Activated CD8-positive, alpha-beta memory T cell treated with anti-CD3 and anti-CD28 coated beads for 4 hours (primary cell): ENCODE results near the gene EDAR.

ENCODE experiments used
- DNase-seq, 2 donors: peaks; one replicate each; pipeline ENCODE4 v3.0.0-alpha.2; 2020; ENCODE audit warnings: low read depth in 2 of 2

EDAR gene

GRCh38 chr2:108923736-108924579 is 65.1 kb downstream of the EDAR start:
- DNase-seq: no peak

GRCh38 chr2:108923019-108923700 is 65.9 kb downstream of the EDAR start:
- DNase-seq: no peak

GRCh38 chr2:108922141-108922915 is 66.7 kb downstream of the EDAR start:
- no peak for DNase-seq

- DNase-seq: no peak
Observed at GRCh38 chr2:108921096-108922030, 67.7 kb downstream of the EDAR start.

- DNase-seq: no peak
Observed at GRCh38 chr2:108920686-108921085, 68.3 kb downstream of the EDAR start.

- DNase-seq: no peak
Observed at GRCh38 chr2:108919571-108920373, 69.2 kb downstream of the EDAR start.

GRCh38 chr2:108918941-108919341 is 70.1 kb downstream of the EDAR start:
- DNase-seq: no peak

- DNase-seq: no peak
Observed at GRCh38 chr2:108918156-108918874, 70.7 kb downstream of the EDAR start.

GRCh38 chr2:108917526-108917925 is 71.5 kb downstream of the EDAR start:
- DNase-seq: no peak

GRCh38 chr2:108916796-108917421 is 72.1 kb downstream of the EDAR start:
- DNase-seq: no peak

- DNase-seq: no peak
Observed at GRCh38 chr2:108916122-108916795, 72.8 kb downstream of the EDAR start.

- DNase-seq: no peak
Observed at GRCh38 chr2:108912629-108912902, 76.5 kb downstream of the EDAR start.

- DNase-seq: no peak
Observed at GRCh38 chr2:108911807-108912628, 77.0 kb downstream of the EDAR start.

- DNase-seq: no peak
Observed at GRCh38 chr2:108911401-108911800, 77.6 kb downstream of the EDAR start.

GRCh38 chr2:108910541-108911396 is 78.3 kb downstream of the EDAR start:
- no peak for DNase-seq

GRCh38 chr2:108910011-108910431 is 79.0 kb downstream of the EDAR start:
- no peak for DNase-seq

GRCh38 chr2:108909275-108909823 is 79.7 kb downstream of the EDAR start:
- no peak for DNase-seq
